LNCAP (cell line): ENCODE measurements around the gene CTBP2.

Source experiments
- TF ChIP-seq, protein P1 (sequence below): fragments of 450-650 bp; IDR thresholded peaks from 2 replicates; pipeline ENCODE4 v1.5.1; 2017; ENCODE audit warnings: mild to moderate bottlenecking

CTBP2 gene

DNA sequence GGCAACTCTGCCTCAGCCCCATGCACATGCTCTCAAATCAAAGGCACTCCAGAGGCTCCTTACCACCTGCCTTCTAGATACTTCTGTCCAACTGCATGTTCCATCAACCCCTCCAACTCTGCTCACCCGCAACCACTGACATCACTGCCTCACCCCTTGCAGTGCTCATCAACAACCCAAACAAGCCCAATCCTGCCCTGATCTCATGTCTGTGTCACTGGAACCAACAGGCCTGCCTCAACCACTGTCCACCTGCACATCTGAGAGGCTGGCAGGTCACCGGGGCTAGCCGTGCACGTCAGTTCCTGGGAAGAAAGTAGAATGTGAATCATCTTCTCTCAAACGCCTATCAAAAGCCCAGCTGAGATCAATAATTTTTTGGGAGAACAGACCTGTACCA lies 33.3 kb downstream of the CTBP2 start:
- TF ChIP-seq, protein P1, sequence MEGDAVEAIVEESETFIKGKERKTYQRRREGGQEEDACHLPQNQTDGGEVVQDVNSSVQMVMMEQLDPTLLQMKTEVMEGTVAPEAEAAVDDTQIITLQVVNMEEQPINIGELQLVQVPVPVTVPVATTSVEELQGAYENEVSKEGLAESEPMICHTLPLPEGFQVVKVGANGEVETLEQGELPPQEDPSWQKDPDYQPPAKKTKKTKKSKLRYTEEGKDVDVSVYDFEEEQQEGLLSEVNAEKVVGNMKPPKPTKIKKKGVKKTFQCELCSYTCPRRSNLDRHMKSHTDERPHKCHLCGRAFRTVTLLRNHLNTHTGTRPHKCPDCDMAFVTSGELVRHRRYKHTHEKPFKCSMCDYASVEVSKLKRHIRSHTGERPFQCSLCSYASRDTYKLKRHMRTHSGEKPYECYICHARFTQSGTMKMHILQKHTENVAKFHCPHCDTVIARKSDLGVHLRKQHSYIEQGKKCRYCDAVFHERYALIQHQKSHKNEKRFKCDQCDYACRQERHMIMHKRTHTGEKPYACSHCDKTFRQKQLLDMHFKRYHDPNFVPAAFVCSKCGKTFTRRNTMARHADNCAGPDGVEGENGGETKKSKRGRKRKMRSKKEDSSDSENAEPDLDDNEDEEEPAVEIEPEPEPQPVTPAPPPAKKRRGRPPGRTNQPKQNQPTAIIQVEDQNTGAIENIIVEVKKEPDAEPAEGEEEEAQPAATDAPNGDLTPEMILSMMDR = no peak

DNA sequence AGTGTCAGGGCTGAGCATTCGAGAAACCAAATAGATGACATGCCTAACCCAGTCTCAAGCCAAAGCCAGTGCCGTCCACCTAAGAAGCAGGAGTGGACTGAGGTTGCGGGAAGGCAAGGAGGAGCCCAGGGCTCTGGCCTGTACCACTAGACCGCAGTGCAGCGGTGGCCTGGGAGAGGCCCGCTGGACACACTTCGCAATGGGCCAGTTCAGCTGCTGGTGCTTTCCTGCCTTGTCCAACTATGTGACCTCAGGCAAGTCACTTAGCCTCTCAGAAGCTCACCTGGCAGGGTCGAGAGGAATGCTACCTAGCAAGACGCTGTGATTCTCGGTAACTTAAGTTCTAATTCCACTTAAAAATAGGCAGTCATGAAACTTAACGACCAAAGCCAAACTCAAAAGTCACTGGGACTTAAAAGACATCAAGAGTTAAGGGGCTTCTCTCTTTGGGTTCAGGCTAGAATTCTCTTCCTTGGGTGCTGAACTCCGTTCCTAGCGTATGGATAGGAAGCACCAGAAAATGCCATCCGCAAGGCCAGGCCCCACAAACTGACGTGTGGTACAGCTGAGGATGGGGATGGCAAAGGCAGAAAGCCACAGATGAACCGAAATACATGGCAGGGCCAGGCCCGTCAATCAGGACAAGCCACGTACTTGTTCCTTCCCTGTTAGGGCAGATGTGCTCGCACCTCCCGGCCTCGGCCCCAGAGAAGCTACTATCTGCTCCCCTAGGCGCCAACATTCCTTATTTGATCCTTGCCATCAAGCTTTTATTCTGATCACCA lies 34.2 kb downstream of the CTBP2 start:
- TF ChIP-seq, protein P1 = no peak

GRCh38 chr10:125124907-125125306 lies 35.5 kb downstream of the CTBP2 start:
- TF ChIP-seq, protein P1 = no peak

- TF ChIP-seq, protein P1 = no peak
Observed at GRCh38 chr10:125124115-125124487, 36.3 kb downstream of the CTBP2 start.

- TF ChIP-seq, protein P1 = no peak
Observed at GRCh38 chr10:125123476-125124114, 36.8 kb downstream of the CTBP2 start.

- TF ChIP-seq, protein P1 = no peak
Observed at GRCh38 chr10:125122566-125122965, 37.8 kb downstream of the CTBP2 start.

GRCh38 chr10:125121003-125121402 lies 39.4 kb downstream of the CTBP2 start:
- TF ChIP-seq, protein P1 = no peak
